ENCODE results near the gene CPPED1. TPM values are rescaled to one million over a fixed set of nuclear protein-coding genes. Genes with fewer than 3 reads are reported as not detected.

CPPED1 gene
- total RNA-seq, 4 donors from 2014 or later: 4.1 to 17.3 (median 12.7) TPM

DNA sequence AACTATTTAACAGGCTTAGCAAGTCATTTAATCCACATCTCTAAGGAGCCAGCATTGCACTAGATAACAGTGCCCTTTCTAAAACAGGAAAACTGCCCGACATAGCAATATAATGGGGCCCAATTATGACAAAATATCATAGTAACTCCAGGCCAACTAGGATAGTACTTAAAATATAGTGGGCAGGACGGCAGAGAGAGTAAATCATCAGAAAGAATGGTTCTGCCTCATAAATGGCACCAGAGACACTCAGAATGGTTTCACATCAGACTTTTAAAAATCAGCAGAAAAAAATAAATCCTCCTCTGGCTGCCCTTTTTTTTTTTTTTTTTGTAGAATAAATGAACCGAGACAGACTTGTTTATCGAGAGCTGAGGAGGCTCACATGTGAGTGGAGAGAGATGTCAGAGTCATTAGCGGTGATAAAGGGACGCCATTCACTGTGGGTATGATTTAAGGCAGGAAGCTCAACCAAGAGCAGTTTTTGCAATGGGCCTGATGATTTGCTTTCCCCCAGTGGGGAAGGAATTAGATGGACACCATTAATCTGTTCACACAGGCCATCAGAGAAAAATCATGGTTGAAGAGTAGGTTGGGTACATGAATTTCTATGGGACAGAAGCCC, 62.6 kb downstream of the CPPED1 start:
- intact Hi-C loops (cut with DNase I; ENCODE audit: low total_unique reads): no loop called here
- TF ChIP-seq POLR2A (IDR thresholded peaks at IDR 0.05) (no peak), EP300 (IDR thresholded peaks at IDR 0.05; ENCODE audit: low read depth) (no peak), POLR2AphosphoS5 (IDR thresholded peaks at IDR 0.05) (no peak)
- TF ChIP-seq, protein P1, sequence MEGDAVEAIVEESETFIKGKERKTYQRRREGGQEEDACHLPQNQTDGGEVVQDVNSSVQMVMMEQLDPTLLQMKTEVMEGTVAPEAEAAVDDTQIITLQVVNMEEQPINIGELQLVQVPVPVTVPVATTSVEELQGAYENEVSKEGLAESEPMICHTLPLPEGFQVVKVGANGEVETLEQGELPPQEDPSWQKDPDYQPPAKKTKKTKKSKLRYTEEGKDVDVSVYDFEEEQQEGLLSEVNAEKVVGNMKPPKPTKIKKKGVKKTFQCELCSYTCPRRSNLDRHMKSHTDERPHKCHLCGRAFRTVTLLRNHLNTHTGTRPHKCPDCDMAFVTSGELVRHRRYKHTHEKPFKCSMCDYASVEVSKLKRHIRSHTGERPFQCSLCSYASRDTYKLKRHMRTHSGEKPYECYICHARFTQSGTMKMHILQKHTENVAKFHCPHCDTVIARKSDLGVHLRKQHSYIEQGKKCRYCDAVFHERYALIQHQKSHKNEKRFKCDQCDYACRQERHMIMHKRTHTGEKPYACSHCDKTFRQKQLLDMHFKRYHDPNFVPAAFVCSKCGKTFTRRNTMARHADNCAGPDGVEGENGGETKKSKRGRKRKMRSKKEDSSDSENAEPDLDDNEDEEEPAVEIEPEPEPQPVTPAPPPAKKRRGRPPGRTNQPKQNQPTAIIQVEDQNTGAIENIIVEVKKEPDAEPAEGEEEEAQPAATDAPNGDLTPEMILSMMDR (IDR thresholded peaks at IDR 0.05): no peak
- 86 to 90% methylated on average over 2 to 6 of the region's 6 CpGs for WGBS, 2 donors (ENCODE audit: low coverage in 1 of 2)

DNA sequence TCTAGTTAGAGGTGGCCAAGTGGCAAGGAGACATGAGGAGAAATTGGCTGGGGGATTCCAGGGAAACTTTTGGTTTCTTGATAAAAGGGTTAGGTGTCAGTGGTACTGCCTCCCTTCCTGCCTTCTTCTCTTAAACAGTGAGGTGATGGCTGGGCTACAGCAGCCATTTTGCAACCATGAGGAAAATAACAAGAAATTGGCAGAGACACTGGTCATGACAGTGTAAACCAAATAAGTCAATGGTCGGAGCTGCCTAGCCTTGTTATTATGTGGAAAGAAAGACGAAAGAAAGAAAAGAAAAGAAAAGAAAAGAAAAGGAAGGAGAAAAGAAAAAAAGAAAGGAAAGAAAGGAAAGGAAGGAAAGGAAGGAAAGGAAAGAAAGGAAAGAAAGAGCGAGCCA, 63.9 kb downstream of the CPPED1 start:
- intact Hi-C loops (cut with DNase I; ENCODE audit: low total_unique reads): no loop called here
- Histone ChIP-seq H3K36me3 (no peaks in the 10 kb centered on the region), H3K4me3 (no peak overlapping the region), H3K27me3 (no peaks in the 10 kb centered on the region), H3K4me1 (no peaks in the 10 kb centered on the region), H3K9me3 (peaks cover 0 to under 1% of the 10 kb centered on the region in 2 donors), H3K27ac (no peak overlapping the region)
- 89 to 100% methylated on average over 3 of the region's 3 CpGs for WGBS, 2 donors (ENCODE audit: low coverage in 1 of 2)
- no peak for DNase-seq
- TF ChIP-seq POLR2AphosphoS5 (IDR thresholded peaks at IDR 0.05): no peak
- in situ Hi-C loops (cut with MboI; ENCODE audit: low pct_ligation_motif_present in 1 of 4, low pct_unique_long_range_greater_than_20kb in 1 of 4, low sequenced_read_pairs in 3 of 4): no loop called here

More for the DNA sequence above, 62.6 kb downstream of the CPPED1 start:
- no peak for DNase-seq
- Histone ChIP-seq H3K27ac (no peak overlapping the region), H3K36me3 (no peaks in the 10 kb centered on the region), H3K9me3 (peaks cover 0 to 3% of the 10 kb centered on the region in 2 donors), H3K4me3 (no peak overlapping the region), H3K4me1 (no peaks in the 10 kb centered on the region), H3K27me3 (no peaks in the 10 kb centered on the region)
- in situ Hi-C loops (cut with MboI; ENCODE audit: low pct_ligation_motif_present in 1 of 4, low pct_unique_long_range_greater_than_20kb in 1 of 4, low sequenced_read_pairs in 3 of 4): no loop called here

- H3K36me3 ChIP-seq: peaks cover 0 to 10% (median 0%) of the 10 kb centered on the region in 4 donors
- WGBS, 2 donors (ENCODE audit: low coverage in 1 of 2): 89 to 93% methylated on average over 3 to 6 of the region's 6 CpGs
- intact Hi-C loops (cut with DNase I; ENCODE audit: low total_unique reads): no loop called here
Observed at GRCh38 chr16:12737563-12737962, 66.1 kb downstream of the CPPED1 start.

DNA sequence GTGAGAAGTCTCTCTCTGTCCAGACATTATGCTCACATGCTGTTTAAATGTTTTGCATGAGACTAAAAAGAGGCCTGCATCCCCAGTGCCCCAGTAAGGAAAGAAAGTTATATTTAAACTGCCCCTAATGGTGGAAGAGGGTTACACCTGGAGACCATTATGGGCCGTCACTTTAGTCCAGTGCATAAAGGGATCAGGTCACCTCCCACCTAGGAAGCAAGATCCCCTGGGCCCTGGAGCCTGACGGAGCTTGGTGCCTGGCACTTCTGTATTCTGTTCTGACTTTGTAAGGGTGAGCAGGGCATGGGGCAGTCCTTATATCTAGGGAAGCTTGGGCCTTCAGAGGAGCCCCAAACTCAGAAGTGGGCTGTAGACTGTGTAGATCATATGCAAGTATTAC, 67.9 kb downstream of the CPPED1 start:
- Histone ChIP-seq H3K4me1 (no peaks in the 10 kb centered on the region), H3K4me3 (no peak overlapping the region), H3K27me3 (no peaks in the 10 kb centered on the region), H3K9me3 (peaks cover 11 to 17% of the 10 kb centered on the region in 2 donors), H3K36me3 (peaks cover 0 to 10% (median 0%) of the 10 kb centered on the region in 4 donors), H3K27ac (no peak overlapping the region)
- DNase-seq: no peak
- in situ Hi-C loops (cut with MboI; ENCODE audit: low pct_ligation_motif_present in 1 of 4, low pct_unique_long_range_greater_than_20kb in 1 of 4, low sequenced_read_pairs in 3 of 4) (no loop called here), intact Hi-C loops (cut with DNase I; ENCODE audit: low total_unique reads) (no loop called here)
- TF ChIP-seq EP300 (IDR thresholded peaks at IDR 0.05; ENCODE audit: low read depth) (no peak), POLR2AphosphoS5 (IDR thresholded peaks at IDR 0.05) (no peak), POLR2A (IDR thresholded peaks at IDR 0.05) (no peak)
- TF ChIP-seq, protein P1 (IDR thresholded peaks at IDR 0.05): no peak
- 70% methylated on average over 2 of the region's 2 CpGs; no CpG with 5 or more reads in 1 of the 2 donors for WGBS, 2 donors (ENCODE audit: low coverage in 1 of 2)

More at GRCh38 chr16:12737563-12737962, 66.1 kb downstream of the CPPED1 start:
- H3K27ac ChIP-seq: no peak overlapping the region
- H3K4me3 ChIP-seq: no peak overlapping the region
- H3K9me3 ChIP-seq: peaks cover 8 to 12% of the 10 kb centered on the region in 2 donors
- DNase-seq: no peak
- no peaks in the 10 kb centered on the region for H3K4me1 ChIP-seq
- in situ Hi-C loops (cut with MboI; ENCODE audit: low pct_ligation_motif_present in 1 of 4, low pct_unique_long_range_greater_than_20kb in 1 of 4, low sequenced_read_pairs in 3 of 4): no loop called here
- H3K27me3 ChIP-seq: no peaks in the 10 kb centered on the region
- TF ChIP-seq, protein P1 (IDR thresholded peaks at IDR 0.05): no peak
- no peak for TF ChIP-seq EP300 (IDR thresholded peaks at IDR 0.05; ENCODE audit: low read depth)
- TF ChIP-seq POLR2AphosphoS5 (IDR thresholded peaks at IDR 0.05): no peak
- TF ChIP-seq POLR2A (IDR thresholded peaks at IDR 0.05): no peak

DNA sequence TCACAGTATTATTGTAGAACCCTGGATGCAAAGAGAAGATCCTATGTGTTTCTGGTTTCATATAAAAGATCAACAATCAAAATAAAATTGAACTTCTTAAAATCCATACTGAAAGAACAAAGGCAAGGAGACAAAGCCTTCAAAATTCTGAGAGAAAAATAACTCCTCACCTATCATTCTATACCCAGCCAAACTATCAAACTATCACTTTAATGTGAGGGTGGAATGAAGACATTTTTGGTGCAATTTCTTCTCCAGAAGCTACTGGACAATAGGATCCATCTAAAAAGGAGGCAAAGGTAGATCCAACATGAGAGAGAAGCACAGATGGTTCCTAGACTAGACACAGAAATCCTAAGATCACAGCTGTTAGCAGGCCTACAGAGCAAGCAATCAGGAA, 71.1 kb downstream of the CPPED1 start:
- Histone ChIP-seq H3K27me3 (no peaks in the 10 kb centered on the region), H3K27ac (no peak overlapping the region), H3K4me3 (no peak overlapping the region), H3K36me3 (peaks cover 0 to 10% (median 0%) of the 10 kb centered on the region in 4 donors), H3K4me1 (peaks cover 0 to 2% (median 0%) of the 10 kb centered on the region in 4 donors), H3K9me3 (peaks cover 11 to 17% of the 10 kb centered on the region in 2 donors)
- in situ Hi-C loops (cut with MboI; ENCODE audit: low pct_ligation_motif_present in 1 of 4, low pct_unique_long_range_greater_than_20kb in 1 of 4, low sequenced_read_pairs in 3 of 4): no loop called here
- intact Hi-C loops (cut with DNase I; ENCODE audit: low total_unique reads): no loop called here
- TF ChIP-seq POLR2A (IDR thresholded peaks at IDR 0.05): no peak
- TF ChIP-seq POLR2AphosphoS5 (IDR thresholded peaks at IDR 0.05): no peak
- TF ChIP-seq, protein P1 (IDR thresholded peaks at IDR 0.05): no peak
- TF ChIP-seq EP300 (IDR thresholded peaks at IDR 0.05; ENCODE audit: low read depth): no peak
- DNase-seq: no peak

Data from transverse colon (tissue), 4 donors.